NT2/D1 (cell line): ENCODE measurements around the gene TPBGL.

Source experiments
- SUZ12 ChIP-seq: IDR thresholded peaks from 2 replicates; pipeline ENCODE4 v1.6.1; 2011; ENCODE audit not compliant: insufficient read length, insufficient read depth; ENCODE audit errors: extremely low read depth
- YY1 ChIP-seq: IDR thresholded peaks from 2 replicates; pipeline ENCODE4 v1.6.1; 2011; ENCODE audit not compliant: insufficient read length, insufficient read depth
- ZNF274 ChIP-seq: IDR thresholded peaks from 2 replicates; pipeline ENCODE4 v1.6.1; 2011; ENCODE audit warnings: mild to moderate bottlenecking, low read depth, low read length

- TF ChIP-seq ZNF274 (no peak), SUZ12 (no peak), YY1 (no peak)
Observed at GRCh38 chr11:75214411-75214821, 26.2 kb upstream of the TPBGL start.
